Measurements from ENCODE around the gene DOCK8.

Gene DOCK8

DNA sequence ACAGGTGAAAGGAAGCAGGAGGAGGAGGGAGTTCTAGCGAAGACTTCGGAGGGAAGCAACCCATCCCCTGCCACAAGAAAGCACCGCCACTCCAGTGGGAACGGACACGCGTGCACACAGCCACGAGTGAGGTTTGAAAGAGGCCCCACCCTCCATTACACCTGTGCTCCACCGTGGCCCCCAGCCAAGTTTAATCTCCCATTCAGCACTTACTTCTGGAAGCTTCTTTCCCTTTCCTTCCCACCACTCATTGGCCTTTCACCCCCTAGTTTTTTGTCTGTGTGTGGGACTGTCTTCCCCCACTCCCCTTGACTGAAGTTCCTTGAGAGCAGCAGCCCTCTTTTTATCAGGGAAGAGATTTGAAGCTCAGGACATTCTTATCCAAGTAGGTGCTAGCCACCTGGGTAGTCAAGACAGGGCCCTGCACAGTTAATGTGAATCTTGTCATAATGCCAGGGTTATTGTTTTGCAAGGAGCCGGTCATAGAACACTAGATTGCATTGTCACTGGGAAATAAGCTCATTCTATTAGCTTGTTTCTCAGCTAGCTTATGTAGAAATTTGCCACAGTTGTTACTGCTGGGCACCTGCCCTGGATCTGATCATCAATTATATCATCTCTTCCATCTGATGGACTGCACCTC is 256.0 kb downstream of the DOCK8 start:
- TF ChIP-seq CTBP1 (IDR thresholded peaks at IDR 0.05; ENCODE audit: borderline replicate concordance) (no peak), L3MBTL2 (conservative IDR thresholded peaks at IDR 0.05) (0 out of 2 replicates have a peak, but pooled peaks have one; percentile 5)
- POLR2A ChIA-PET, result interaction anchor here (1.8 kb wide), 1 partner anchor 10 kb away, joined by 7 read pairs; no protein-coding TSS in a partner anchor
- no peak for DNase-seq (ENCODE audit: extremely low spot score)
- CTCF ChIA-PET, result no interaction called here

DNA sequence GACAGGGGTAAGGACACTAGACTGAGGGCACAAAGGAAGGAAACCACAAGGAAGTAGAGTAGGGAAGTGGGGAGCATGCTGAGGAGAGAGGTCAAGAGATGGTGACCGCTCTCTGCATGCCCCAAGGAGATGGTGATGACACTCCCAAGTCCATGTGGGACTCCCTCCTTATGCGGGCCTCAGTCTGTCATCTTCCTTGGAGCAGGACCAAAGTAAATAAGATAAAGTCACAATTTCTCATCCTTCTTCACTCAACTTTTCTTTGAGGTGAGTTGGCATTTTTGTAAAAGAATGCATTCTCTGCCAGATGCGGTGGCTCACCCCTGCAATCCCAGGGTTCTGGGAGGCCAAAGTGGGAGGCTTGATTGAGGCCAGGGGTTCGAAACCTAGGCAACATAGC is 256.7 kb downstream of the DOCK8 start:
- POLR2A ChIA-PET, result interaction anchor here (1.8 kb wide), 1 partner anchor 11 kb away, joined by 7 read pairs; no protein-coding TSS in a partner anchor
- CTCF ChIA-PET, result no interaction called here

DNA sequence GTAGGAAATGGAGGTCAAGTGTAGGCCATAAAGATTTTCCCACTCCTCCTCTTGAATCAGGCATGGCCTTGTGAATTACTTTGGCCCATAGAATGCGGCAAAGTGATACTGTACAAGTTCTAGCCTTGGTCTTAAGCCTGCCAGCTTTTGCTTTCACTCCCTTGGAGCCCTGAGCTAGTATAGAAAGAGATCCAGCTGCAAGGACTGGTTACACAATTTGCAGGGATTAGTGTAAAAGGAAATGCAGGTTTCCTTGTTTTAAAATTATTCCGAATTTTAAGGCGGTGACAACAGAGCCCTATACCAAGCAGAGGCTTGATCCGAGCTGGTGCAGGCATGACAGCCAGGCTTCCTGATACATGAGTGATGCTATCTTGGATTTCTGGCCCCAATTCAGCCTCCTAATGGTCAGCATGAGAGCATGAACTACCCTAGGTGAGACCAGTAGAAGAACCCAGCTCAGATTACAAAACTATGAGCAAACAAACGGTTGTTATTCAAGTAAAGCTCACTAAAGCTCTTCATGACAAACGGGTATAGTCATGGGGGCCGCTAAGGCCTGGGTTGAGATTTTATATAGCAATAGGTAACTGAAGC is 257.9 kb downstream of the DOCK8 start:
- DNase-seq (ENCODE audit: extremely low spot score), result no peak
- no peak for TF ChIP-seq BHLHE40 (IDR thresholded peaks at IDR 0.05; ENCODE audit: borderline replicate concordance)
- TF ChIP-seq CTBP1 (IDR thresholded peaks at IDR 0.05; ENCODE audit: borderline replicate concordance), result no peak
- TF ChIP-seq, protein P1, sequence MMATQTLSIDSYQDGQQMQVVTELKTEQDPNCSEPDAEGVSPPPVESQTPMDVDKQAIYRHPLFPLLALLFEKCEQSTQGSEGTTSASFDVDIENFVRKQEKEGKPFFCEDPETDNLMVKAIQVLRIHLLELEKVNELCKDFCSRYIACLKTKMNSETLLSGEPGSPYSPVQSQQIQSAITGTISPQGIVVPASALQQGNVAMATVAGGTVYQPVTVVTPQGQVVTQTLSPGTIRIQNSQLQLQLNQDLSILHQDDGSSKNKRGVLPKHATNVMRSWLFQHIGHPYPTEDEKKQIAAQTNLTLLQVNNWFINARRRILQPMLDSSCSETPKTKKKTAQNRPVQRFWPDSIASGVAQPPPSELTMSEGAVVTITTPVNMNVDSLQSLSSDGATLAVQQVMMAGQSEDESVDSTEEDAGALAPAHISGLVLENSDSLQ (IDR thresholded peaks at IDR 0.05), result no peak
- no peak for TF ChIP-seq TARDBP (IDR thresholded peaks at IDR 0.05)
- no peak for TF ChIP-seq ZNF384 (IDR thresholded peaks at IDR 0.05)
- TF ChIP-seq FOXA1 (IDR thresholded peaks at IDR 0.05), result no peak
- TF ChIP-seq SP1 (IDR thresholded peaks at IDR 0.05), result no peak
- TF ChIP-seq FOXK2 (IDR thresholded peaks at IDR 0.05), result no peak
- TF ChIP-seq SUZ12 (IDR thresholded peaks at IDR 0.05), result no peak
- no peak for TF ChIP-seq LEF1 (IDR thresholded peaks at IDR 0.05; ENCODE audit: borderline replicate concordance)
- no peak for TF ChIP-seq FOXM1 (IDR thresholded peaks at IDR 0.05; ENCODE audit: borderline replicate concordance)
- TF ChIP-seq ELF4 (IDR thresholded peaks at IDR 0.05), result no peak
- TF ChIP-seq HDGF (IDR thresholded peaks at IDR 0.05; ENCODE audit: borderline replicate concordance), result no peak
- TF ChIP-seq ARNT (IDR thresholded peaks at IDR 0.05), result no peak
- TF ChIP-seq NFRKB (IDR thresholded peaks at IDR 0.05), result no peak
- POLR2A ChIA-PET, result no interaction called here
- CTCF ChIA-PET, result no interaction called here

More for the DNA sequence above, 256.7 kb downstream of the DOCK8 start:
- no peak for TF ChIP-seq SP1 (IDR thresholded peaks at IDR 0.05)
- no peak for TF ChIP-seq L3MBTL2 (conservative IDR thresholded peaks at IDR 0.05)
- TF ChIP-seq HDGF (IDR thresholded peaks at IDR 0.05; ENCODE audit: borderline replicate concordance), result no peak
- TF ChIP-seq NFRKB (IDR thresholded peaks at IDR 0.05), result no peak
- TF ChIP-seq, protein P1 (IDR thresholded peaks at IDR 0.05), result no peak
- TF ChIP-seq FOXM1 (IDR thresholded peaks at IDR 0.05; ENCODE audit: borderline replicate concordance), result no peak
- no peak for TF ChIP-seq SUZ12 (IDR thresholded peaks at IDR 0.05)
- no peak for TF ChIP-seq FOXA1 (IDR thresholded peaks at IDR 0.05)
- no peak for TF ChIP-seq ELF4 (IDR thresholded peaks at IDR 0.05)
- no peak for TF ChIP-seq ZNF384 (IDR thresholded peaks at IDR 0.05)
- no peak for TF ChIP-seq ARNT (IDR thresholded peaks at IDR 0.05)
- DNase-seq (ENCODE audit: extremely low spot score), result no peak

DNA sequence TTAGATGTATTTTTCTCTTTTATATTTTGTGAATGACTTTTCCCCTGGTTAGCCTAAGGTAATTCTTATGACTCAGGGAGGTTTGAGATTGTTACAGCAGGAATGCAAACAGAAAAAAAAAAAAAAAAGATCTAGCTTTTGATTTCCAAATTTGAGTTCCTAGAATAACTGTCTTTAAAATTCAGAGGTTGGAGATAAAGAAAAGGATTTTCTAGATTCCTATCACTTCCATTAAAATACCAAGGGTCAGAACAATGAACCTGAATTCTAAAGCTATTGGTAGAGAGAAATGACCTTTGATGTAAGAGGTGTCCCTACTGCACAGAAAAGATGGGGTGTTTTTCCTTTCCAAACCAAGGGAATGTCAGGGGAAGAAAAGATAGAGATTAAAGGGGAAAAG is 262.5 kb downstream of the DOCK8 start:
- ChIA-PET POLR2A (no interaction called here), CTCF (no interaction called here)
- TF ChIP-seq NFRKB (IDR thresholded peaks at IDR 0.05) (no peak), FOXM1 (IDR thresholded peaks at IDR 0.05; ENCODE audit: borderline replicate concordance) (no peak), L3MBTL2 (conservative IDR thresholded peaks at IDR 0.05) (no peak), ARNT (IDR thresholded peaks at IDR 0.05) (no peak), FOXA1 (IDR thresholded peaks at IDR 0.05) (no peak), FOXK2 (IDR thresholded peaks at IDR 0.05) (no peak), SUZ12 (IDR thresholded peaks at IDR 0.05) (no peak), CTBP1 (IDR thresholded peaks at IDR 0.05; ENCODE audit: borderline replicate concordance) (no peak), TARDBP (IDR thresholded peaks at IDR 0.05) (no peak), BHLHE40 (IDR thresholded peaks at IDR 0.05; ENCODE audit: borderline replicate concordance) (no peak)
- DNase-seq (ENCODE audit: extremely low spot score), result no peak

DNA sequence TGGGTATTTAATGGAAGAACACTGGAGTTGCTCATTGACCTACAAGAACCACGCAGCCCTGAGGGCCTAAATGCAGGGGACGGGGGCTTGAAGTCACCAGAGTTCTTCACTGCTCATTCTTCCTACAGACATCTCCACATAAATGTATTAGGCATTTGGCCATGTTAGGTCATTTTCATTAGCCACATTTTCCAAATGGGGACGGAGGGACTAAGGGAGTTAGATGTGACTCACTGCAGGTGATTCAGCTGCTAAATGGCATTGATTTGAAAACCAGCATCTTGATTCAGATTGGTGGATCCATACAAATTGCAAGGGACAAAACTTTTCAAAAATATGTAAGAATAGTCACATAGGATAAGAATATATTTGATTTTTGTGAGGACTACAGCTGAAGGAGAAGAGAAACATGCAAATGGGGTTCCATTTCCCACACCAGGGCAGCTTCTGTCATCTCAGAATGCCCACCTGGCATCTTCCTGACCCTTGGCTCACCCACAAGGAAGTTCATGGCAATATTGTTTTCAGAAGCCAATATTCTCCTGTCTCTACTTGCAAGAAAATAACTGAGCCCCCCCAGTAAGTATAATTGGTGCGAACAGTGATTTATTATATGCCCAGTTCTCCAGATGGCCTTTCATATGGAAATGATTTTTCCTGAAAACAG is 264.8 kb downstream of the DOCK8 start:
- ChIA-PET POLR2A (no interaction called here), CTCF (no interaction called here)
- TF ChIP-seq FOXK2 (IDR thresholded peaks at IDR 0.05) (no peak), CTBP1 (IDR thresholded peaks at IDR 0.05; ENCODE audit: borderline replicate concordance) (no peak), BHLHE40 (IDR thresholded peaks at IDR 0.05; ENCODE audit: borderline replicate concordance) (no peak), HDGF (IDR thresholded peaks at IDR 0.05; ENCODE audit: borderline replicate concordance) (no peak), SUZ12 (IDR thresholded peaks at IDR 0.05) (no peak), SP1 (IDR thresholded peaks at IDR 0.05) (no peak), TARDBP (IDR thresholded peaks at IDR 0.05) (no peak), FOXA1 (IDR thresholded peaks at IDR 0.05) (no peak), ZNF384 (IDR thresholded peaks at IDR 0.05) (no peak), L3MBTL2 (conservative IDR thresholded peaks at IDR 0.05) (no peak)
- no peak for DNase-seq (ENCODE audit: extremely low spot score)

DNA sequence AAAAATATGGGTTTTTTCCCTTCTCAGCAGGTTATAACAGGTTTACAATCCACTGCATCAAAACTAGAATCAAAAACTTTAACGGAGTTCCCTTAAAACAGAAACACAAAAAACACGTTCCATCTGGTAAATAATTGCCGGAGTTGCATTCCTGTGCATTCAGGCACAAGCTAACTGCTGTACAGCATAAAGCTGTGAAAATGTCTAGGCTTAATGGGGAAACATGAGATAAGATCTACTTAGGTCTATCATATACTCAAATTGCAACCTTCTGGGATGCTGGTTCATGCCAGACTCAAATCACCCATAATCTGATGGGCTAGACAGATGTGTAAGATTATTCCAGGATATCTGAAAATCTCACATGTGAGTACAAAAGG is 265.3 kb downstream of the DOCK8 start:
- CTCF ChIA-PET, result no interaction called here
- TF ChIP-seq ARNT (IDR thresholded peaks at IDR 0.05), result no peak
- TF ChIP-seq TARDBP (IDR thresholded peaks at IDR 0.05), result no peak
- TF ChIP-seq FOXA1 (IDR thresholded peaks at IDR 0.05), result no peak
- no peak for DNase-seq (ENCODE audit: extremely low spot score)
- POLR2A ChIA-PET, result no interaction called here

DNA sequence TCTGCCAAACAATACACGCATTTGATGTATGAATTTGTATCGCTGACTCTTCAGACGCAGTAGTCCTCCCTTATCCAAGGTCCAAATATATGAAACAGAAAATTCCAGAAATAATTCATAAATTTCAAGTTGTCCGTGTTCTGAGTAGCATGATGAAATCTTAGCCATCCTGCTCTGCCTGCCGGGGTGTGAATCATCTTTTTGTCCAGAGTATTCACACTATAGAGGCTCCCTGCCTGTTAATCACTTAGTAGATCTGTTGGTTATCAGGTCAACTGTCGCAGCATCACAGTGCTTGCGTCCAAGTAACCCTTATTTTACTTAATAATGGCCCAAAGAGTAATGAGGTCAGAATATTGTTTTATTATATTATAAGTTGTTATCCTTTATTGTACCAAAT is 268.1 kb downstream of the DOCK8 start:
- TF ChIP-seq FOXM1 (IDR thresholded peaks at IDR 0.05; ENCODE audit: borderline replicate concordance) (no peak), FOXK2 (IDR thresholded peaks at IDR 0.05) (no peak), ZNF384 (IDR thresholded peaks at IDR 0.05) (no peak), LEF1 (IDR thresholded peaks at IDR 0.05; ENCODE audit: borderline replicate concordance) (no peak), HDGF (IDR thresholded peaks at IDR 0.05; ENCODE audit: borderline replicate concordance) (no peak), ELF4 (IDR thresholded peaks at IDR 0.05) (no peak), SP1 (IDR thresholded peaks at IDR 0.05) (no peak), ARNT (IDR thresholded peaks at IDR 0.05) (no peak), NFRKB (IDR thresholded peaks at IDR 0.05) (no peak)
- no peak for DNase-seq (ENCODE audit: extremely low spot score)
- ChIA-PET CTCF (no interaction called here), POLR2A (no interaction called here)
